NOMO-1 (cell line): Measurements from ENCODE around the gene SMAD7.
A peak's percentile ranks its signal among the peaks of the same experiment; 100 is the strongest.

Experiments used
- DNase-seq, 2 experiments: peaks; one replicate each; lab custom pipeline; 2025; ENCODE audit not compliant: unreplicated experiment in 2 of 2; lab: John Stamatoyannopoulos, UW

Gene SMAD7

DNA sequence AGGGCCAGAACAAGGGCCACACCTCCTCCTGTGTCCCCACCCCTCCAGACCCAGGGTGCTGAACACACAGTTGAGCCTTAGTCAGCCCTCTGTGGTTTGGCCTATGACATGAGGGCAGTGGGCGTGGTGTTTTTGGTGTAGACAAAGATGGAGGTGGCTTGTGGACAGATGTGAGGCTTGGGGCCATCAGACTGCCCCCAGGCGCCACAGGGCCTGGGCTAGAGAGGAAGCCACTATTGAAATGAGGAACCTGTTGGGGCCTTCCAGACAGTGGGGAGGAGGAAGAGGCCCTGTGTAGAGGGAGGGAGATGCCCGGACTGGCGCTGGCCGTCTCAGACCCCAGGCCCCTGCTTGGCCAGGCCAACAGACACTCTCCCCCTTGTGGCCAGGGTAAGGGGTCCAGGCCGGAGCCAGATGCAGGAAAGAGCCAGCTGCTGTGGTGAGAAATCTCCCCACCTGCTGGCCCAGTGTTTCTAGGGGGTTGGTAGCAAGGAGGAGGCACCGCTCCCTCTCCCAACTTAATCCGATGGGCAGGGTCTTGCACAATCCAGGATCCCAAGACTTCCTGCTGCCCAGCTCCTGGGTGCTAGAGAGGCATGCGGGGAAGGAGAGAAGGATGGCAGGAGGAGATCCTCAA is 53.8 kb downstream of the SMAD7 start:
- DNase-seq, result peak; percentile 99

DNA sequence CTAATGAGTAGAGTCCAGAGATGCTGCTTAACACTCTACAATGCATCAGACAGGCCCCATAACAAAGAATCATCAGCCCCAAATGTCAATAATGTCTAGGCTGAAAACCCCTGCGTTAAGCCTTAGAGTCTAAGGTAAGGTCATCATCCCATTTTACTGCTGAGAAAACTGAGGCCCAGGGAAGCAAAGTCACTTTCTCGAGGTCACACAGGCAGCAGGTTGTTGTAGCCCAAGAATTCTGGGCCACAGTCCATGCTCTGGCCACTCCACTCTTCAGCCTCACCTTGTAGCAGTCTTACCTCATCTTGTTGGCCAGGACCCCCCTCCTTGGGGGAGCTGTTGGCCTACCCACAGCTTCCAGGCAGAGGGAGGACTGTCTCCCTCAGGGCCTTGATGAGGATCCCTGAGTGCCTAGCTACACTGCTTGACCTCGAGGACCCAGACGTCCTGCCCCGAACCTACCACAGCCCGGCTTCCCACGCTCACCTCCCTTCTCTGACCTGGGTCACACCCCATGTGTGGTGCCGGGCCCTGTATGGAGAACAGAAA is 54.4 kb downstream of the SMAD7 start:
- DNase-seq, result no peak

DNA sequence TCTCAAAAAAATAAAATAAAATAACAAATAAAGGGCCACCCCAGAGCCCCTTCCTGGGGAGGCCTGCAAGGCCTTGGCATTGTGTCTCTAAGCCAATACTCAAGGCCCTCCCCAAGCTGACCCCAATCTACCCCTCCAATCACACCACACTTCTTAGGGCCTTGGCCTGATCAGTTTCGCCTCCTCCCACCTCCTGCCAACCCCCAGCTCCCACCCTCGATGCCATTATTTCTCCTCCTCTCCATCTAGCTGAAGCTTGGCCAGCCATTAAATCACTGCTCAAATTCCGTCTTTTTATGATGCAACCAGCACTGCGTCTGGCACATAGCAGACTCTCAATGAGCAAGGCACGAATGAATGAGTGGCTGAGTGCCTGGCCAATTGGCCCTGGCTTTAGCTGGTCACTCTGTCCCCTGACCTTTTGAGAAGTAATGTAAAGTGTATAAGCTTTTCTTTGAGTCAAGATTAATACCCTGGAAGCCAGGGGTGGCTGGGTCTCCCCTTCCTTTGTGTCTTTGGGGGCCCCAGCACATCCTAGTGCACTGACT is 55.9 kb downstream of the SMAD7 start:
- no peak for DNase-seq

DNA sequence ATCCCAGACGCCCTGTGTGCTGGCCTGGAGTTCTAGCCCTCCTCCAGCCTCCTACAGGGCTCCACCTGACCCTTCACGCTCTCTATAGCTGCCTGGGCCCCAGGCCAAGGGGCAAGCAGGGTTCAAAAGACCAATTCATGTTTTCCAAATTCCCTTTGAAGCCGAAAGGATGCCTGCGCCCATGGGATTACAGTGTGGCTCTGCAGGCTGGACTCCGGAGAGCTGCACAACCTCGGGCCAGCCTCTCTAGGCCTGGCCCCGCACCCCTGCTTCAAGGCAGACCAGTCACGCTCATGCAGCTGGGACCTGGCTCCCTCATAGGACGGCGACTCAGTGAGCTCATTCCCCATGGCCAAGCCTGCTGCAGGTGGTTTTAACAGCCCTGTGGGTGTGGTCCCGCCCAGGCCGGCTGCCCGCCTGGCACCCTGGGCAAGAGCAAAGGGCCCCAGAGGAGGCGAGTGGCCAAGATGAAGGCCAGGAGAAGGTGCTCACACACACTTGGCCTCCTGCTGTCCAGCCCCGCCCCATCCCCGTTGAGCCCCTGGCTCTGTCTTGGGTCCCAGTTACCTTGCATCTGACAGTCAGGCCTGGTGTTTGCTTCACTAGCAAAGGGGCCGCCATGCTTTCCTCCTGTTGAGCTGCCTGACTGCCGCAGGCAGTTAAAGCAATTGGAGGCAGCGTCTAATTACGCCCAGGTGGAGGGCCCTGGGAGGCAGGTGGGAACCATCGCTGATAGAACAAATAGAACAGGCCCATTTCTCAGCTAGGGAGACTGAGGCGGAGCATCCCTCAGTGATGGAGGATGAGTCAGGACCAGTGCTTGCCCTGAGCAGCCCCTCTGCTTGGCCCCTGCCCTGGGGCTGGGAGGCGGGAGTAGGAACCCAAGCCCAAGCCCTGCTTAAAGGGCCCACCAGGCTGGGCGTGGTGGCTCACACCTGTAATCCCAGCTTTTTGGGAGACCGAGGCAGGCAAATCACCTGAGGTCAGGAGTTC is 56.9 kb downstream of the SMAD7 start:
- DNase-seq, result no peak

GRCh38 chr18:48893061-48893607 is 57.6 kb downstream of the SMAD7 start:
- DNase-seq, result no peak

DNA sequence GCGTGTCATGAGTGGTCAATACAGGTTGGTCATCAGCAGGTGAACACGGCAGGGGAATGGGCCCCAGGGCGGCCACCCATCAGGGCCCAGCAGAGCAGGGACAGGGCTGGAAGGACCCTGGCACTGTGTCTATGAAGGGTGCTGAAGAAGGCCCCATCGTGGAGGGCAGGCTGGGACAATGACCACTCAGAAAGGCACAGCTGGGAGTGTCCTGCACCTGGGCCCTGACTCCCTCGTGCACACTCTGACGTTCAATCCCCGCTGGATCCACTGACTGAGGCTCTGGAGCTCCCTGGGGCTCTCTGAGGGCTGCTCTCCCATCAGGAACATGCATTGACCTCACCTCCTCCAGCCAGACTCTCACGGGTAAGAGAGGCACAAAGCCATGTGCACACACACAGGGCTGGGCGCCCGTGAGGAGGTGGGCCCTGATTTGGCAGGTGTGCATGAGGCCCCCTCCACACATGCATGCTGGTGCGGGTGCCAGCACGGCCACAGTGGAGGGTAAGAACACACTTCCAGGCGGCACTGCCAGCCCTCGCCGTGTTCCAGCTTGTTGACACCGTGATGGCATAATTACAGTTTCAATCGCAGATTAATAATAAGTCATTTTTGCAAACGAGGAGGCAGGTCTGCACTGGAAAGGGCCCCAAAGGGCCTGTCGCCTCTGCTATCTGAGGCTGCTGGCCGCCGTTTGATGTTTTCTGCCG is 58.5 kb downstream of the SMAD7 start:
- no peak for DNase-seq

GRCh38 chr18:48891721-48892120 is 59.0 kb downstream of the SMAD7 start:
- DNase-seq, result no peak

DNA sequence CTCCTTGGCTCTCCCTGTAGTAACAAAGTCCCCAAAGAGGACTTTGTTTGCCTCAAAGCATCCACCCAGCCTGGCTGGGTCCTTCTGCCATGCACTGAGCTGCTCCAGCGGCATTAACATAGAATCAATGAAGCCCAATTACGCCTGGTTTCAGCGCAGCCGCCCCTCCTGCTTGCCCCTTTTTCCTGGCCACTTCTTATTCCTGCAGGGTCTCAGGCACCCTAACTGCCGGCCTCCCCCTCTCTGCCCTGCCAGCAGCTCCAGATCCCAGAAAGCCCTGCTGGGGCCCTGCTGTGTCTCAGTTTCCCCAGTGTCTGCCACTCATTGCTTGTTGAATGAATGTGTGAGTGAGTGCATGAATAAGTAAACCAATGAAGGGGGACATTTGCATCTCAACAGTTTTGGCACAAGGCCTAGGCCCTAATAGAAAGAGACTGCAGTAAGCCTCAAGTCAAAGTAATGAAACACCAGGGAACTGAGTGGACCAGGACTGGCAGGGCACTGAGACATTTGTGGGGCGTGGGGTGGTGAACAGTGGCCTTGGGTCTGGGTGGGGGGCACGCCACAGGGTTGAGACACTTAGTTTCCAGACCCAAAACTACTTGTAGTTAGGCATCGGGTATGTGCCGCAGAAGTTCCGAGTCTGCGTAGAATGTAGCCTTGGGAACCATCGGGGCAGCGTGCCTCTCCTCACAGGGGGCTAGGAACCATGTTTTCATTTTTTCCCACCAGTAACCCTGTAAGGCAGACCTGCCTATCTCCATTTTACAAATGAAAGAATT is 60.6 kb downstream of the SMAD7 start:
- no peak for DNase-seq

DNA sequence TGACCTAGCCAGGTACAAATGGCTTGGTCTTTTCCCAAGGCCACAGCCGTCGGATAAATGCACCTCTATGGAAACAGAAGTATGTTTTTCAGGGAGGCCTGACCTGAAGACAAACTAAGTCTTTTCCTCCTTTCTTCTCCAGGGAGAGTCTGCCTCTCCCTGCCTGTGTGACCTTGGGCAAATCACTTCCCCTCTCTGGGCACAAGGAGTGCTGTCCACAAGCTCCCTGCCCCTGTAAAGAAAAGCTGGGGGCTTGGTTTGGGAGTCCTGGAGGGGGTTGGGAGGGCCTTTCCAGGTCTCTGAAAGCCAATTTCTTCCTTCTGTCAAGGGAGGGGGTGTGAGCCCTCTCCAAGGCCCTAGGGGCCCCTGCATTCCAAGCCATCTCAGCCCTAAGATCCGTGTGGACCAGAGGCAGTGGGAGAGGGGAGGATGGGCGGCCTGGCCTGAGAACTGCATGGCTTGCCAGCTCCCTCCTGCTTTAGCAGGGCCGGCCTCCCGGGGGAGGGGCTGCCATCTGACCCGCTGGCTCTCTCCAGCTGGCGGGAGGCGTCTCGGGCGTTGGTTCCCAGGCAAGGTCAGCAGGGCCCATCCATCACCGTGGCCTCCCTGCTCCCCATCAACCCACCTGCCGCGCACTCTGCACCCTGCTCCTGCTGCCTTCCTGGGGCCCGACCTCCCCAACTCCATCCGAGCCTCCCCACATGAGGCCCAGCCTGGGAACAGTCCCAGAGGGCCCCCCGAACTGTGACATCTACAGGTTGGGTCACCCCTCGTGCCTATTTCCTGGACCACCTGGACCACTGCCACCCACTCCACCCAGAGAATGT is 61.4 kb downstream of the SMAD7 start:
- DNase-seq, result no peak

GRCh38 chr18:48888773-48889080 is 62.0 kb downstream of the SMAD7 start:
- DNase-seq, result no peak

GRCh38 chr18:48887905-48888772 is 62.6 kb downstream of the SMAD7 start:
- DNase-seq, result no peak

DNA sequence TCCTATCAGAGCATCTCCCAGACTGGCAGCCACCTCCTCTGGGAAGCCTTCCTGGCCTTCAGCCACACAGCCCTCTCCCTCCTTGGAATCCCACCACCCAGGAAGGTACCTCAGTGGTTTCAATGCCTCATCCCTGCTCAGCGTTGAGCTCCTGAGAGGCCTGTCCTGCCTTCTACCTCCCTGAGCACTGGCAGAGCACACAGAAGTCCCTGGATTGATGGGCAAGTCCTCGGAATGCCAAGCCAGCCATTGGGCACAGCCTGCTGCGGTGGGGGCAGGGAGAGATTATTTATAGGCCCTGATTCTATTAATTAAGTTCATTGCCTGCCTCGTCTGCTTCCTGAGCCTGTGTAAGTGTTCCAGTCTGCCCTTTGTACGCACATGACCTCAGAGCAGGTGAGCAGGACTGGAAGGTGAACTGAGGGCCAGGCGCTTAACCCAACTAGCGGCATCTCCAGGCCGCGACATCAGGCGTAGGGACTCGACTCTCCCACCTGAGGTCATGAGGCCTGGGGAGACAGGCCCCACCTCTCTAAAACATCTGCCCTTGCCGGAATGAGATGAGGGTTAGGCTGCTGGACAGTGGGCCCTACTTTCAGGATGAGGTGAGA is 63.4 kb downstream of the SMAD7 start:
- no peak for DNase-seq

DNA sequence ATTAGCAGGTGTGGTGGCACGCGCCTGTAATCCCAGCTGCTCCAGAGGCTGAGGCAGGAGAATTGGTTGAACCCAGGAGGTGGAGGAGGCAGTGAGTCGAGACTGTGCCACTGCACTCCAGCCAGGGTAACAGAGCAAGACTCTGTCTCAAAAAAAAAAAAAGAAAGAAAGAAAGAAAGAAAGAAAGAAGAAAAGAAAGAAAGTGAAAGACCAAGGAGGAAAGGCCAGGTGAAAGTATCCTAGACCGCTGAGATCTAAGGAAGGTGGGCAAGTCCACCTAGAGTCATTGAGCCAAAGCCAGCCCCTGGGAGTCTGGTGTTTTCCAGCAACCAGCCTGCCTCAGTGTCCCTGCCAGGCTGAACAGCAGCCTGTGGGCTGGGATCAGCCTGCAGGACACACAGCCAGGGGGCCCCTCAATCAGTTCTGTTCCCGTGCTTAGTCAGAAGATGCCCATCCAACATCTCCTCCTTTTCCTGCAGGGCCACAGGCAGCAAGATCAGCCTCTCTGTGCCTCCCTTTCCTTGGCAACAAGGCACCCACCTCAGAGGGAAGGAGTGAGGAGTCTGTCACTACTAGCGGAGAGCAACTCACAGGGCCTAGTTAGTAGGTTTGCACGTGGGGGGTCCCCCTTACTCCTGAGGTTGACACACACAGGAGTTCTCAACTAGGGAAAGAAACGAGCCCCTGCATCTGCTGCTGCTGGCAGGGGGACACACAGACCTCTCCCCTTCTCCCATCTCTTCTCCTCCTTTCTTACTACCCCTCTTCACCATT is 64.1 kb downstream of the SMAD7 start:
- no peak for DNase-seq

DNA sequence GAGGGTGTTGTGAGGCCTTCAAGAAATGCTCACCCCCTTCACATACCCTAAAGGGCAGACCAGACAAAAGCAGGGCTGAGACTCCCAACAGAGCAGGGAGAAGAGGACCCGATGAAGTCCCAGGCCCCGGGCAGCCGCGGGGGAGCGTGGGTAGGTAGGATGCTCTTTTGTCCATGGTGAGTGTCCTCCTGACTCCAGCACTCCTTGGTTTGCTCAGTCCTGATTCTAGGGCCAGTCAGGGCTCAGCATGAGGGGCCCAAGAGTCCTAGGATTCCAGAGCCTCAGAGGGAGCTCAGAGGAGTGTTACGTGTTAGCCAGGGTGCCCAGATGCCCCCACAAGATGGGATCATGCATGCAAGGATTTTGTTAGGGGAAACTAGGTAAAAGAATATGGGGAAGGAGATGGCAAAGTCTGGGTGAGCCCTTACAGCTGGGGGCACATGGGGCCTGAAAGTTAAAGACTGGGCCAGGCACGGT is 64.8 kb downstream of the SMAD7 start:
- DNase-seq, result no peak

GRCh38 chr18:48885266-48885923 is 65.4 kb downstream of the SMAD7 start:
- DNase-seq, result no peak

DNA sequence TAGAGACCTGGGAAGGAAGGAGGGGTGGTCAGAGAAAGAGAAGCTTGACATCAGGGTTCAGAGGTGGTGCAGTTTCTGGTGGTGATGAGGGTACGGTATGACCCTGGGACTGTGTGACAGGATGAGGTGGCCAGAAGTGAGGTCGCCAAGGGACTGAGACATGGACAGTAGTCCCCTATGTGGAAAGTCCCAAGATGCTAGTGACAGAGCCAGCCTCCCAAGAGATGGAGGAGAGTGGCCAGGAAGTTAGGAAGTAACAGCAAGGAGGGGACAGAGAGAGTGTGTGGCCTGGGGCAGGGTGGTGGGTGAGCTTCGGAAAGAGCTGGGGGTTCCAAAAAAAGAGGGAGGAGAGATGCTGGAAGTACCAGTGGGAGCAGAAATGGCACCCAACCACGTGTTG is 66.0 kb downstream of the SMAD7 start:
- no peak for DNase-seq
